Measurements from ENCODE around the gene KRTAP19-7. TPM values are rescaled to one million over a fixed set of nuclear protein-coding genes. Genes with fewer than 3 reads are reported as not detected.

The KRTAP19-7 gene
- total and polyA plus RNA-seq, 2 donors (not counting 3 experiments of a cell fraction or from before 2014, with no cell fraction given): not detected

DNA sequence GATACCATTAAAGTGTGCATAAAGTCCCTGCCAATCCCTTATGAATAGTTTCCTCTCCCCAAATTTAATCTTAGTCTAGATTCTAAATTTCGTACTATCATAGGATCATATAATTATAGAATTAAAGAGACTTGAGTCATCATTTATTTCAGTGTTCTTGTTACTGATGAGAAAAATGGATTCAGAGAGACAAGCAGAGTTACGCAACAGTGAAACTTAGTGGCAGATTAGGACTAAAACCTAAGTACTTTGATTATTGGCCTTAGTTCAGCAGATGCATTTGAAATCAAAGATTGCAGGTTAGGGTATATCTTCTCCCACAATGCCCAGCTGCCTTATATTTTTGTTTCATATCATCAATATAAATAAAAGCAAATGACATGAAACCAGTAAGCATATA, 843 bp upstream of the KRTAP19-7 start:
- H3K27me3 ChIP-seq (ENCODE audit: control insufficient read depth in 2 of 2, insufficient read depth in 2 of 2, low read length in 2 of 2): no peaks in the 10 kb centered on the region
- H3K79me2 ChIP-seq (ENCODE audit: control insufficient read depth, insufficient read depth, low read length): no peaks in the 10 kb centered on the region
- H3K4me1 ChIP-seq (ENCODE audit: control insufficient read depth, extremely low read depth, insufficient read depth, low read length): no peaks in the 10 kb centered on the region
- no peaks in the 10 kb centered on the region for H3K9me1 ChIP-seq (replicated peaks; ENCODE audit: control insufficient read depth, extremely low read depth, insufficient read depth, low read length)
- H3K4me2 ChIP-seq (ENCODE audit: insufficient read depth, low read length): no peak overlapping the region
- H3K4me3 ChIP-seq (replicated peaks in 1 of 3; ENCODE audit: insufficient read depth in 1 of 3, low read depth in 1 of 3, low read length in 3 of 3): no peak overlapping the region
- no peaks in the 10 kb centered on the region for H3K36me3 ChIP-seq (ENCODE audit: control insufficient read depth in 2 of 2, extremely low read depth in 1 of 2, insufficient read depth in 2 of 2, low read length in 2 of 2)
- no peak overlapping the region for H3K27ac ChIP-seq (ENCODE audit: insufficient read depth, low read depth, low read length)
- dilution Hi-C loops (cut with MboI; ENCODE audit: extremely low pct_ligation_motif_present, low sequenced_read_pairs): no loop called here
- H3K9me3 ChIP-seq (replicated peaks; ENCODE audit: control insufficient read depth, insufficient read depth, low read length): peaks cover 4% of the 10 kb centered on the region
- ChIA-PET POLR2A (no interaction called here), CTCF (no interaction called here)
- DNase-seq (ENCODE audit: low read depth, low spot score) (no peak), FAIRE-seq (no peak)
- no peaks in the 10 kb centered on the region for H4K20me1 ChIP-seq (replicated peaks; ENCODE audit: control insufficient read depth, extremely low read depth, insufficient read depth, low read length)
- TF ChIP-seq, protein P1, sequence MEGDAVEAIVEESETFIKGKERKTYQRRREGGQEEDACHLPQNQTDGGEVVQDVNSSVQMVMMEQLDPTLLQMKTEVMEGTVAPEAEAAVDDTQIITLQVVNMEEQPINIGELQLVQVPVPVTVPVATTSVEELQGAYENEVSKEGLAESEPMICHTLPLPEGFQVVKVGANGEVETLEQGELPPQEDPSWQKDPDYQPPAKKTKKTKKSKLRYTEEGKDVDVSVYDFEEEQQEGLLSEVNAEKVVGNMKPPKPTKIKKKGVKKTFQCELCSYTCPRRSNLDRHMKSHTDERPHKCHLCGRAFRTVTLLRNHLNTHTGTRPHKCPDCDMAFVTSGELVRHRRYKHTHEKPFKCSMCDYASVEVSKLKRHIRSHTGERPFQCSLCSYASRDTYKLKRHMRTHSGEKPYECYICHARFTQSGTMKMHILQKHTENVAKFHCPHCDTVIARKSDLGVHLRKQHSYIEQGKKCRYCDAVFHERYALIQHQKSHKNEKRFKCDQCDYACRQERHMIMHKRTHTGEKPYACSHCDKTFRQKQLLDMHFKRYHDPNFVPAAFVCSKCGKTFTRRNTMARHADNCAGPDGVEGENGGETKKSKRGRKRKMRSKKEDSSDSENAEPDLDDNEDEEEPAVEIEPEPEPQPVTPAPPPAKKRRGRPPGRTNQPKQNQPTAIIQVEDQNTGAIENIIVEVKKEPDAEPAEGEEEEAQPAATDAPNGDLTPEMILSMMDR (IDR thresholded peaks at IDR 0.05; ENCODE audit: extremely low read depth in 1 of 2, insufficient read depth in 1 of 2, low read depth in 1 of 2, low read length in 2 of 2): no peak
- TF ChIP-seq POLR2AphosphoS5 (IDR thresholded peaks at IDR 0.05; ENCODE audit: insufficient read depth, low read depth, low read length) (no peak), MYC (IDR thresholded peaks at IDR 0.05; ENCODE audit: low read depth, low read length) (no peak), JUN (IDR thresholded peaks at IDR 0.05; ENCODE audit: borderline replicate concordance, insufficient read depth, insufficient read length, low read depth) (no peak), POLR2A (IDR thresholded peaks at IDR 0.05; ENCODE audit: low read depth, low read length) (no peak), FOS (IDR thresholded peaks at IDR 0.05; ENCODE audit: borderline replicate concordance, insufficient read depth, low read length) (no peak), EZH2 (IDR thresholded peaks at IDR 0.05; ENCODE audit: borderline replicate concordance, low read depth, low read length, severe bottlenecking) (no peak), GATA2 (IDR thresholded peaks at IDR 0.05; ENCODE audit: insufficient read depth, insufficient read length, low read depth, low read length) (no peak)
- TF ChIP-seq, protein P2, sequence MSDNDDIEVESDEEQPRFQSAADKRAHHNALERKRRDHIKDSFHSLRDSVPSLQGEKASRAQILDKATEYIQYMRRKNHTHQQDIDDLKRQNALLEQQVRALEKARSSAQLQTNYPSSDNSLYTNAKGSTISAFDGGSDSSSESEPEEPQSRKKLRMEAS (IDR thresholded peaks at IDR 0.05; ENCODE audit: insufficient read depth, insufficient read length): no peak
- H3K9ac ChIP-seq (replicated peaks; ENCODE audit: extremely low read depth, insufficient read depth, low read length): no peak overlapping the region
- H2AFZ ChIP-seq (ENCODE audit: low read depth, low read length): no peak overlapping the region
- no TSS peak for BruUV-seq (replicated peaks)
- intact Hi-C loops (cut with micrococcal nuclease): no loop called here
